Amygdala (tissue), 56 donors: ENCODE measurements around the gene TUT4.

Experiments used
- DNase-seq, 56 donors: peaks; one replicate each; lab custom pipeline; 2025; lab: John Stamatoyannopoulos, UW

The TUT4 gene

GRCh38 chr1:52479076-52479475 lies 73.8 kb downstream of the TUT4 start:
- no peak for DNase-seq

- no peak for DNase-seq
Observed at GRCh38 chr1:52477876-52478275, 75.0 kb downstream of the TUT4 start.

- DNase-seq = no peak
Observed at GRCh38 chr1:52476943-52477342, 75.9 kb downstream of the TUT4 start.

GRCh38 chr1:52474807-52475206 lies 78.1 kb downstream of the TUT4 start:
- DNase-seq = no peak

- no peak for DNase-seq
Observed at GRCh38 chr1:52473039-52473438, 79.9 kb downstream of the TUT4 start.

- DNase-seq = no peak
Observed at GRCh38 chr1:52472384-52472783, 80.5 kb downstream of the TUT4 start.

GRCh38 chr1:52469108-52469507 lies 83.8 kb downstream of the TUT4 start:
- DNase-seq = no peak

GRCh38 chr1:52463891-52464290 lies 89.0 kb downstream of the TUT4 start:
- DNase-seq = no peak

DNA sequence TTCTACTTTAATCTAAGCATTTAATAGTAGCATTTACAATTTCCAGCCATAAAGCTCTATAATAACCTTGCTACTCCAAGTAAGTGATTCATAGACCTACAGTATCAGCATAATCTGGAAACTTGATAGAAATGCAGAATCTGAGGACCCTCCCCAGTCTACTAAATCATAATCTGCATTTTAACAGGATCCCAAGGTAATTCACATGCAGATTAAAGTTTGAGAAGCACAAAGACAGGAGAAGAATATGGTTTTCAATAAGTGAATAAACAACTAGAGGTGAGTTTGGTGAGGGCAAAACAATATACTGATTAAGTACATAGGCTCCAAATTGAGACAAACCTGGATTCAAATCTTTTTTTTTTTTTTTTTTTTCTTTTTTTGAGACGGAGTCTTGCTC lies 91.1 kb downstream of the TUT4 start:
- DNase-seq = no peak

DNA sequence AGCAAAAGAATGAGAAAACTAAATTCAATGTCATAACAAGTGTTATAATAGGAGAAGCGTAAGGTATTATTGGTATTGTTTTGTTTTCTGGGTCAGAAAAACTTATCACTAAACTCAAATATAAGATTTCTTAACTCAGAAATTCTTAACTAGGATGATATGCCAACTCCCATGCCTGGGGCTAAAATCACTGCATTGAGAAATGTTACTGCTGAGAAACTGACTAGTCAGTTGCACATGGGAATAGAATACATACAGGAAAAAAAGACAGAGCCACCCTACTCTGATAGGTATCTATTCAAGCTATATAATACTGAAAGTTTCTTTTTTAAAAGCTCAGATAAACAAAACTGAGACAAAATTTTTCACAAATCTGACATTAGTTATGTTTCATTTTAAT lies 92.2 kb downstream of the TUT4 start:
- no peak for DNase-seq

DNA sequence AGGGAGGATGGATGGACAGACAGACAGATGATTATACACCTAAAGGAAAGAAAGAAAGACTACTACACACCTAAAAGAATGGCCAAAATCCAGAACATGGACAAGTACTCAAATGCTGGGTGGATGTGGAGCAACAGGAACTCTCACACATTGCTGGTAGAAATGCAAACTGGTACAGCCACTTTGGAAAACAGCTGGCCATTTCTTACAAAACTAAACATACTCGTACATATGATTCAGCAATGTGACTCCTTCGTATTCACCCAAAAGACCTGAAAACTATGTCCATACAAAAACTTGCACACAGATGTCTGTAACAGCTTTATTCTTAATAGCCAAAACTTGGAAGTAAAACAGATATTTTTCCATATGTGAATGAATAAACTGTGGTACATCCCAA lies 97.2 kb downstream of the TUT4 start:
- no peak for DNase-seq

DNA sequence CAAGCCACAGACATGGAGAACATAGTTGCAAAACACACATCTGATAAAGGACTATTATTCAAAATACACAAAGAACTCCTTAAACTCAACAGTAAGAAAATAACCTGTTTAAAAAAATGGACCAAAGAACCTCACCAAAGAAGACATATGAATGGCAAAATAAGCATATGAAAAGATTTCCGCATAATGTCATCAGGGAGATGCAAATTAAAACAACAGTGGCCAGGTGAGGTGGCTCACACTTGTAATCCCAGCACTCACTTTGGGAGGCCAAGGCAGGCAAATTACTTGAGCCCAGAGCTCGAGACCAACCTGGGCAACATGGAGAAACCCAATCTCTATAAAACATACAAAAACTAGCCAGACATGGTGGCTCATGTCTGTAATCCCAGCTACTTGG lies 98.1 kb downstream of the TUT4 start:
- no peak for DNase-seq

DNA sequence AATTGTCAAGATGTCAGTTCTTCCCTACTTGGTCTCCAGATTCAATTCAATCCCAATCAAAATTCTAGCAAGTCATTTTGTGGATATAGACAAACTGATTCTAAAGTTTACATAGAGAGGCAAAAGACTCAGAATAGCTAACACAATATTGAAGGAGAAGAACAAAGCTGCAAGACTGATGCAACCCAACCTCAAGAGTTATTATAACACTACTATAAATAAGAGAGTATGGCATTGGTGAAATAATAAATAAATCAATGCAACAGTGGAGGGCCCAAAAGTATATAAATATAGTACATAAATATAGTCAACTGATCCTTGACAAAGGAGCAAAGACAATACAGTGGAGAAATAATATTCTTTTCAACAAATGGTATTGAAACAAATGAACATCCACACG lies 98.8 kb downstream of the TUT4 start:
- DNase-seq = no peak

- no peak for DNase-seq
Observed at GRCh38 chr1:52444463-52444862, 108.4 kb downstream of the TUT4 start.

DNA sequence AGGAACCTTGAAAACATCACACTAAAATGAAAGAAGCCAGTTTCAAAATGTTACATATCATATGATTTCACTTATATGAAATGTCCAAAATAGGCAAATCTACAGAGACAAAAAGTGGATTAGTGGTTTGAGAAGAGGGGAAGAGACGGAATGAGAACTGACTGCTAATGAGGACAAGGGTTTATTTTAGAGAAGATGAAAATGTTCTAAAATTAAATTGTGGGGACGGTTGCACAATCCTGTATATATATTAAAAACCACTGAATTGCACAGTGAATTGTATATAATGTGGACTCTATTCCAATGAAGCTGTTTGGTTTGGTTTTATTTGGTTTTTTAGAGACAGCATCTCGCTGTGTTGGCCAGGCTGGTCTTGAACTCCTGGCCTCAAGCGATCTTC lies 112.9 kb downstream of the TUT4 start:
- no peak for DNase-seq

- DNase-seq = no peak
Observed at GRCh38 chr1:52436817-52437216, 116.1 kb downstream of the TUT4 start.

DNA sequence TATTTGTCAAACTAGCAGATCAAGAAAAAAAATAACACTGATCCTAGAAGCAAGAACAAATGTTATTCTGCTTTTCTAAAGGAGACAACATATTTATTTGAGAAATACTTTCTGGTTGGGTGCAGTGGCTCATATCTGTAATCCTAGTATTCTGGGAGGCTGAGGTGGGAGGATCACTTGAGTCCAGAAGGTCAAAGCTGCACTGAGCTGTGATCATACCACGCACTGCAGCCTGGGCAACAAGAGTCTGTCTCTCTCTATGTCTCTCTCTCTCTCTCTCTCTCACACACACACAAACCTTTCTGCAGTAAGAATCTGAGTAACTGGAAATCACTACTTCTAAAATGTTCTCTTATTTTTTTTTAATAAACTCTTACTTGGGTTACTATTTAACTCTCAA lies 117.2 kb downstream of the TUT4 start:
- DNase-seq = no peak

DNA sequence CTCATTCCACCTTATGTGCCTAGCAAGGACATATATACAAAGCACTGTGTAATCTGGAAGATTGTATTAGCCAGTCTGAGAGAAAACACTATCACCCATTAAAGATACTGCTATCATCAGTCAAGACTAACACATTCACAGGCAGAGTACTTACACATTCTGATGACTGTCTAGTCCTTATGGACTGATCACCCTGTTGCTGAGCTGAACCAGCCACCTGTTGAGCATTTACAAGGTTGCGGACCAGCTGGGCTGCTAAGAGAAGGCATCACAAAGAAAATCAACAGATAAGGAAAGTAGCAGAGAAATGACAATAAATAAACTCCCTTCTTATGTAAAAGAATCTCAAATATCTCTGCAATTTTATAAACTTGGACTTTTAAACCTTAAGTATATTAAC lies 117.7 kb downstream of the TUT4 start:
- DNase-seq = no peak

- DNase-seq = no peak
Observed at GRCh38 chr1:52432807-52433206, 120.1 kb downstream of the TUT4 start.

- DNase-seq = no peak
Observed at GRCh38 chr1:52427152-52427551, 125.7 kb downstream of the TUT4 start.

GRCh38 chr1:52426371-52426770 lies 126.5 kb downstream of the TUT4 start:
- no peak for DNase-seq

DNA sequence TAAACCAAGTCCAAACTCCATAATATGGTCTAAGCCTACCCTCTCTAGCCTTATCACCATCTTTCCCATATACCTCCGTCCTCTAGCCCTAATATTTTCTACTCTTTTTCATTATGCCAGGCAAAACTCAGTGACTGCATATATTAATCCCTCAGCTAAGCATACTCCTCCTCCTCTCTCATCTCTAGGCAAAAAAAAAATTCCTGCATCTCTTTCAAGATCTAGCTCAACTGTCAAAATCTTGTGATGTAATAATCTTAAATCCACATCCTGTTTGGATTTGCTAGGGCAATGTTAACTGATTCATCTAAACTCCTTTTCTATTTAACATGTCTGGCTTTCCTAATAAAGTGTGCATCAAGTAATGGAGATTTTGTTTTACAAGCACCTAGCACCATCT lies 128.1 kb downstream of the TUT4 start:
- DNase-seq = no peak

- DNase-seq = no peak
Observed at GRCh38 chr1:52424231-52424636, 128.7 kb downstream of the TUT4 start.

GRCh38 chr1:52423771-52424170 lies 129.1 kb downstream of the TUT4 start:
- no peak for DNase-seq
